KG1 (cell line): Measurements from ENCODE around the gene ASB13.
"Not testable (repeated sequence)": the region's sequence is repeated elsewhere in the genome, so short reads cannot be mapped to it uniquely, and the experiment has no call there.

Experiments
- DNase-seq: peaks from one replicate; lab custom pipeline; 2025; lab: John Stamatoyannopoulos, UW

Gene ASB13

DNA sequence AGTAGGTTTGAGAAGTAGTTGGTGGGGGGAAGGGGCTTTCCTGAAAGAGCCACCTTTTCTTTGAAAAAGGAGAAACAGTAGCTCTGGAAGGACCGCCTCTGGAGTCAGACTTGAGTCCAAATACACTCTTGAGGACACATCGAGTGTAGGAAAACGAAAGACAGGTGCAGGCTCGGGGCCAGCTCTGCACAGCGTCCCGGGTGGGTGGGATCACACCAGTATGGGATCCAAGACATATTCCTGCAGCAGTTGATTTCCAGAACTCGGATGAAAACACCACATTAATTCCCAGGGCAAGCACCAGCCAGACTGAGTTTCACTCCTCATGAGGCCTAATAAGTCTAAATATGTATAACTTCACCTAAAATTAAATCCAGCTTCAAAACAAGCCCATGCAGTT lies 61.4 kb downstream of the ASB13 start:
- no peak for DNase-seq

DNA sequence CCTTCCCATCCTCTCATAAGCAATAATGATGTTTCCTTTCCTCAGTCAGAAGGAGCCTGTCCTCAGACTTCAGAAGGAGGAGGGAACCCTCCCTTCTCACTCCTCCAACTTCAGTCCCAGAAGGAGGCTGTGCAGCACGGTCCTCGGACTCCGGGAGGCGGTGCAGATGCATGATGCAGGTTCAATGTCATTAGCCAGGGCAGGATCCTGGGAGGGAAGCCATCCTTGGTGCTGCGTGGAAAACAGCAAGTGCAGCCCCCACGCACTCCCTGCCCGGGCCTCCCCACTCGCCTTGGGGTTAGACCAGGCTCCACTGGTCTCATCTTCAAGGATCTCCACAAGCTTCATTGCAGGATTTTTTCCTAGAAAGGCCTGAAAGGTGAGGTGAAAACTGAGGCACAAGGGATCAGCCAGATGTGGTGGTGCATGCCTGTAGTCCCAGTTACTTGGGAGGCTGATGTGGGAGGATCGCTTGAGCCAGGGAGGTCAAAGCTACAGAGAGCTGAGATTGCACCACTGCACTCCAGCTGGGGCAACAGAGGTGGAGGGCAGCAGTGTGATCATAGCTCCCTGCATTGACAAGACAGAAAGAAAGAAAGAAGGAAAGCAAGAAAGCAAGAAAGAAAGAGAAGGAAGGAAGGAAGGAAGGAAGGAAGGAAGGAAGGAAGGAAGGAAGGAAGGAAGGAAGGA lies 62.0 kb downstream of the ASB13 start:
- no peak for DNase-seq

DNA sequence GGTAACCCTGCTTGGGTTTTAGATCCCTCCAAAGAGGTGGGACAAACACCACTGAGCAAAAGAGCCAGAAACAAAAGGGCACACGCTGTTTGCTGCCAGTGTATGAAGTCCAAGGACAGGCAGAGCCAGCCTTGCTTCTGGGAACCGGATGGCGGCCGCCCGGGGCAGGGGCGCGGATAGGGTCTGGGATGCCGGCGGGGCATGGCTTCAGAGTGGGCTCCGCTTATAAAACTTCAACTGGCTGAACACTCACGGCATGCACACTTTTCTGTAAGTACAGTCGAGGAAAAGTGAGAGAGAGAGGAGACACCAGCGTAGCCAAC lies 62.6 kb downstream of the ASB13 start:
- DNase-seq: no peak

DNA sequence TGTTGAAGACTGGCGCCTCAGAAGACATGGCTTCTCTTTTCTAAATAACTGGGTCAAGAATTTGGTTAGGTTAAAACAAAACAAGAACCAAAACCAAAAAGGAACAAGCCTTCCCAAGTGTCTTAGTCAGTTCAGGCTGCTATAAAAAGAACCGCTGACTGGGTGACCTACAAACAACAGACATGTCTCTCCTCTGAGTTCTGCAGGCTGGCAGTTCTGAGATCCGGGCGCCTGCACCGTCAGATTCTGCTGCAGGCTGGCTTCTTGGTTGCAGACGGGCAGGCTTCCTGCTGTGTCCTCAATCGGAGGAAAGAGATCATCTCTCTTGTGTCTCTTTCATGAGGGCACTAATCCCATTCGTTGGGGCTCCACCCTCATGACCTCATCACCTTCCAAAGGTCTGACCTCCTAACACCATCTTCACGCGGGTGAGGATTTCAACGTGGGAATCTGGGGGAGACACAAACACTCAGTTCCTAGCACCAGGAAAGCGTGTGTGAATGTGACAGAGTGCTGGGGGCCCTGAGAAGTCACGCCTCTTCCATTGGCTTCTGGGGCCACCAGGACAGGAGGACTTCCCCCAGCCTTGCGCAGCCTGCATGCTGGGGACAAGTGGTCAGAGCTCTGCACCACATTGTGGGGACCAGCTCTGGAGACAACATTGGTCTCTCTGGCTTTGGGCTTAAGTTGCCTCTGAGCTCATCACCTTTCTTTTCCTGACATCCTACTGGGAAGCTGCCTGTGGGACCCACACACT lies 63.1 kb downstream of the ASB13 start:
- DNase-seq: no peak

DNA sequence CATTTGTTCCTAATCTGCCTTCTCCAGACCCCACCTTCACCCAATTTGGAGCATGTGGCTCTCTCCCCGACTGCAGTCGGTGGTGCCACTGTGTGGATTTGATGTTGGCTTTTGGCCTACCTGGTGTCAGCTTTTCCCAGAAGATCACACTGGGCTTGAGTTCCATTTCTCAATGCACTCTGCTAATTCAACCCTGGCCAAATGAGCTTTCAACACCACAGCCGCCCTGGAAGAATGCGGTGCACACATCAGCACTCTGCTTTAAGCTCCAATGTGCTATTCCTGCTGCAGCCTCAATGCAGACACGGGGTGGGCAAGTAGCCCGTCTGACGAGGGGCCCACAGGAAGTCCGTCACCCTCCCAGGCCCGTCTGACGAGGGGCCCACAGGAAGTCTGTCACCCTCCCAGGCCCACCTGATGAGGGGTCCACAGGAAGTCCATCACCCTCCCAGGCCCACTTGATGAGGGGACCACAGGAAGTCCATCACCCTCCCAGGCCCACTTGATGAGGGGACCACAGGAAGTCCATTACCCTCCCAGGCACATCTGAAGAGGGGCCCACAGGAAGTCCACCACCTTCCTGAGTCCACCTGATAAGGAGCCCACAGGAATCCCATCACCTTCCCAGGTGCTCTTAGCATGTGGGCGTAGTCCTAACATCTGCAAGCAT lies 64.4 kb downstream of the ASB13 start:
- DNase-seq: no peak

GRCh38 chr10:5600908-5601307 lies 65.5 kb downstream of the ASB13 start:
- no peak for DNase-seq

DNA sequence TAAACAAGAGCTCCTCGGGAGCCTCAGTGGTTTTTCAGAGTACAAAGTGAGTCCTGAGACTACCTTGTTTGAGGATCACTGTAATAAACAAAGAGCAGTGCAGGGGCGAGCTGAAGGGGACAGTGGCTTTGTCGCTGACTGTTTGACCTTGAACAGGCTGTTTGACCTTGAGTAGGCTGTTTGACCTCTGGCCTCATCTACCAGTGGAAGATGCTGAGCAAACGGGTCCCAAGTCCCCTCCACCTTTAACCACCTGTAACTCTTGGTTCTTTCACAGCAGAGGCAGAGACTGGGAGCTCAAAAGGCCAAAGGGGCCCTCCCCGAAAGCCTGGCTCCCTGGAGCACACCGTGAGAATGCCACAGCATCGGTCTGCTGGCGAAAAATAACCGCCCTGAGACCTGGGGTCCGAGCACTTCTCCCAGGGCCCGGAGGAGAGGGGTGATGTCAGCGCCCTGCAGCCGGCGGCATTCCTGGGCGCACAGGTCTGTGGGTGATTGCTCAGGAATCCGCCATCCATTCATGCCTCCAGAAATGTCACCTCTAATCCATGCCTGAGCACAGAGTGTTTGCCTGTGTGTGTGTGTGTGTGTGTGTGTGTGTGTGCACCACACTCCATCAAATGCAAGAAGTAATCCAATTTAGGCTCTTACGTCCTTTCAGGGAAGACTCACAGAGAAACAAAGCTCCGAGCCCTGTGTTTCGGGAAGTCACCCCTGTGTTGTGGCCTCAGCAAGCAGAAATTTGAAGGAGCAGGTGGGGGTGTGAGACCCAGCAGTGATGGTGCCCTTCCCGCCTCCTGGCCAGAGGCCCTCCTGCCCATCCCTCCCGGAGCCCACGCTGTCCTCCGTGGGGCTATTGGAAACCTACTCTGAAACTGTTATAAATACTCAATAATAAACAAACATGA lies 66.5 kb downstream of the ASB13 start:
- DNase-seq: no peak

- no peak for DNase-seq
Observed at GRCh38 chr10:5598085-5598690, 68.2 kb downstream of the ASB13 start.

DNA sequence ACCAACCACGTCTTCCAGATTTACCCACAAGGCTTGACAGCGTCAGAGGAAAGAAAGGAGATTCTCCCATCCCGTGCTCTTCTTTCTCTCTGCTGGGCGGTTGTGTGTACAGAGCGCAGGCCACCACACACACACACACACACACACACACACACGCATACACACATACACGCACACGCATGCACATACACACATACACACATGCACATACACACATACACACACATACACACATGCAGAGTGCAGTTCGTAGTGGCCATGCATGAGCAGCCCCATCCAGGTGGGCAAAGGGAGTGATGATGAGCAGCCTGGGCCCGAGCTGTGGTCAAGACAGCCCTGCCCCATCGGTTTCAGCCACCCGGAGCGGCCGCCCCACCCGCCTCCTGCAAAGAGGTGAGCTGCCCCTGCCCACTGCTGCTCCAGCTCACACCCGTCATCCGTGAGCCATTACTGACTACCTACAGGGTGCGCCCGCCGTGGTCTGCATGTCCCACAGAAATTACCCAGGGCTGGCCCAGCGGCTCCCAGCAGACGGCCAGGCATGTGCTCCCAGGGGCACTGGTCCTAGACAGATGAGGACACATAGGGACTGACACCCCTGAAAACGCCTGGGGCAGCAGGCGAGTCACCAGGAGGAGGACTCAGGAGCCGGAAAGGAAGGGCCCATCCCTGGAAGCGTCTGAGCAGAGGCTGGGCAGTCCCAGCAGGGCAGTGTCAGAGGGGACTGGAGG lies 69.6 kb downstream of the ASB13 start:
- no peak for DNase-seq

DNA sequence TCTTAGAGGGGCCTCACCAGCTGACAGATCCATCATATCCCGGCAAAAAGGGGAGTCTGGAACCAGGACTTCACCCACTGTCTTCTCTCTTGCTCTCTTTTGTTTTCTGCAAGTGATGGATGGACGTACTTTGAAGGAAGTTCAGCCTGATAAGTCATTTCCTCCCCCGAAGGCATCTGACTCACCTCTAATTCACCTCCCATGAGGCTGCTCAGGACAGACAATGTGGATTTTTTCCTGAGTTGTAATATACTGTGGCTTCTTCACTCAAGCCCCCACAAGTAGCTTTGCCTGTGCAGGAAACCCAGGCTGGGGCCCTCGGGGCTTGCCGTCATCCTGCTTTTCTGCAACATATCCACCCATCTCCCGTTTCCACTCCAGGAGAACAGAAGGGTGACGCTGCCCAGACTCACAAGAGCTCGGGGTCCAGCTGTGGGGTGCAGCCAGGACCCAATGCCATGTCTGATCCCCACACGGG lies 70.4 kb downstream of the ASB13 start:
- DNase-seq: no peak

GRCh38 chr10:5595591-5595990 lies 70.8 kb downstream of the ASB13 start:
- DNase-seq: no peak

DNA sequence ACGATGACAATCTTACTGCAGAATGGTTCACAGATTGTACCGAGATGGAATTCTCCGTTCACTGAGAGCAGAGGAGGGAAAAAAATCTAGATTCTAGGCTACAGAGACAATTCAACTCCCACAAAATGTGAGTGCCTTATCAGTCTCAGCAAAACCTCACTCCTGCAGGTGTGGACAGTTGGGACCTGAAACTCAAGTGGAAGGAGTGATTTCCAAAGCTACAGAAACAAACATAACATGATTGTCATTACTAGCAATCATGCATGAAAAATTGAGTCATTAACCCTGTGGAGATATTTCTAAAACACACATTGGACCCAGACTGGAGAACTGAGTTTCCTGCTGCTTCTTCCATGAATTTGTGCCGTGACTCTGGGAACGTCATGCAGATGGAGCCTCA lies 71.3 kb downstream of the ASB13 start:
- DNase-seq: no peak

DNA sequence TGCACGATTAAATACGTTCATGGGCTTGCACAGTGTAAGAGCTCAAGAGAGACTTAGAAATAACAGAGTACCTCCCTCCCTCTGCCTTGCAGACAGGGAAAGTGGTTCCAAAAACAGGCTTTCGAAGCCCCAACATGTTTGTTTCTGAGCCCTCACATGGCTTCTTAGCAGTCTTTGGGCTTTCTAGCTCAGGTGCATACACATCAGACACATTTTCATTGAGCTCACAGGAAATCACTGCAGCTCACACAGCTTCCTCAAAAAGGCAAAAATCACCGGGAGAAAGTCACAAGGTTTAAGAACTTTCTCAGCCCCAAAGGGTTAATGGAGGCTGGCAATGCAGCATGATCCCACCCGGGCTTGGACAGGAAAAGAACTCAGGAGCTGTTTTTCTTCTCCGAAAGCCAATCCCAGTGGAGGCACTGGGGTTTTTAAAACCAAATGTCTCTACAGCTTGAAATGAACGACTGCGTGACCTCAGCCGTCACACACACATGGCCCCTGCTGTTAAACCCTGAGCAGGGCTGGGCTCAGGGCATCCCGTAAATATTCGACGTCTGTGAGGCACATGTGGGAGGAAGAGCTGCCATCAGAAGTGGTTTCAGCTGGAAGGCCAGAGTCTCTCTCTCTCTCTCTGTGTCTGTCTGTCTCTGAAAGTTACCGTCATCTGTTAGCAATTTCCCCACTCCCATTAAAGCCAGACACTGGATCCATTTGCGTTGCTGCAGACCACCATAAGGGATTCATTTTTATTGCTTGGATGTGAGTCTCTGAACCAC lies 71.9 kb downstream of the ASB13 start:
- DNase-seq: no peak

DNA sequence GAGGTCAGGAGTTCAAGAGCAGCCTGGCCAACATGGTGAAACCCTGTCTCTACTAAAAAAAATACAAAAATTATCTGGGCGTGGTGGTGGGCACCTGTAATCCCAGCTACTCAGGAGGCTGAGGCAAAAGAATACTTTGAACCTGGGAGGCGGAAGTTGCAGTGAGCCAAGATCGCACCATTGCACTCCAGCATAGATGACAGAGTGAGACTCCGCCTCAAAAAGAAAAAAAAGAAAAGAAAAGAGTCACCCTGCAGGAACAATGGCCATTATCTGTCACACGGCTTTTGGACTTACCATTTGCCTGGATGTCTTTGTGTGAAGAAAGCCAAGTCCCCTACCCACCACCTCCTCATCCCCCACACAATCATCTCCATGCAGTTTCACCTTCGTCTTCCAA lies 73.0 kb downstream of the ASB13 start:
- DNase-seq: not testable (repeated sequence)

DNA sequence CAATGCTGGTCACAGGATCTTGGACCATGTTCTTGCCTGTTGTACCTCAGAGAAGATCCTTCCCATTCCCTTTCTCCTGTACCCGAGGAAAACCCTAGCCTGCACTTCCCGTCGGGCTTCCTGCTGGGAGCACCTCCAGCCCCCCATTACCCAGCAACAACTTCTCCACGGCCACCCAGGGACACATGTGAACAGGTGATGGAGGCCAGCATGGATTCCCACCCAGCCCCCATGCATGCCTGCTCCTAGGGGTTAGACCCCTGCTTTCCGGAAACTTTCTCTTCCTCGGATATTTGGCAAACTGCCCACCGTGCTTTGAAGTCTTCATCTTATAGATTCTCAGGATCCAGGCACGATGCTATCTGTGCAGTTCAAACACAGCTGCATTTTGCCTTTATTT lies 74.3 kb downstream of the ASB13 start:
- DNase-seq: no peak

DNA sequence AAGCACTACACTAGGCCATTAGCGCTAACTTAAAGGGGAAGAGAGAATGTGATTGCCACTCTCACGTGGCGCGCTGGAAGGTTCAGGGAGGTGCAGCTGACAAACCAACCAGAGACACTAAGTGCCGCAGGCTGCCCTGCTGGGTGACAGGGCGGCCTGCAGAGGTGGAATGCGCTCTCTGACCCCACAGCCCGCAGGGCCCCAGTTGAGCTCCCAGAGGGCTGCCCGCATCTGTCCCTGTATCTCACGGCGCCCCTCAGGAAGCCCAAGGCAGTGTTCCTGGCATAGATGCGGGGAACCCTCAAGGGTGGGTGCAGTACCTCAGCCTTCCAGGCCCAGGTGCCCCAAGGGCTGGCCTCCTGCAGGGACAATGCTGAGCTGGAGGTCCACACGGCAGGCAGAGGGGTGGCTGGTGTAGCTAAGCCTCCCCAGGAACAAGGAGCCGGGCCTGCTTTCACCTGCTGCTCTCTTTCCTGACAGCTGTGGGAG lies 75.0 kb downstream of the ASB13 start:
- DNase-seq: no peak

- no peak for DNase-seq
Observed at GRCh38 chr10:5590816-5591215, 75.6 kb downstream of the ASB13 start.

DNA sequence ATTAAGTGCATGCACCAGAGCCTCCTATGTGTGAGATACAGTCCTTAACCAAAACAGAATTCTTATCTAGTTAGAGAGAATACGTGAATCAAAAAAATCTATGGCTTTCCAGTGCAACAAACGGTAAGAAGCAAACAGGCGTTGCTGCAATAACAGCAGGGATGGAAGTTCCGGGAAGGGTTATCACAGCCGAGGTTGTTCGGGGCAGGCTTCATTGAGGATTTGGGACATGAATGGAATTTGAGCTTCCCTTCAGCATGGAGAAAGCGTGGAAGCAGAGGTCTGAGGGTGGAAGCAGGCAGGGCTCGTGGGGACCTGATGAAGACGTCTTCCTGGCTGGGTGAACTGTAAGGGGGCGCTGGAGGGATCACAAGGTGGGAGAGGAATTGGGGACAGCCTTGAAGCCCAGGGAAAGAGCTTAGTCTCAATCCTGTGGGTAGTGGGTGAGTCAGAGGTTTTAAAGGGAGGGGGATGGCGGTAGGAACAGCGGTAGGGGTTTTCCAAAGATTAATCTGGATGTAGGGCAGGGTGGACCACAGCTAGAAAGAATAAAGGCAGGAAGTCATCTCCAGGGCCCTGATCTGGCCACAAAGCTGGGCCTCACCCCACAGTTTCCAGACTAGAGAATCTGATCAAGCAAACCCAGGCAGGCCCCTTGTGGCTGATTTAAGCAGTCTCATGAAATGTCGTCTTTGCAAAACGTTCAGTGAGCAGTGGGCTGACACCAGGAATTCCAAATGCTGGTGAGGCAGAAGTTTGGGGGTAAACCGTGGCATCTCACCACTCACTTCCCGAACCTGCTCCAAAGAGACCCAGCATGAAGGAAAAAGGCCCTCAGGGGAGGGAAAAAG lies 76.5 kb downstream of the ASB13 start:
- no peak for DNase-seq

DNA sequence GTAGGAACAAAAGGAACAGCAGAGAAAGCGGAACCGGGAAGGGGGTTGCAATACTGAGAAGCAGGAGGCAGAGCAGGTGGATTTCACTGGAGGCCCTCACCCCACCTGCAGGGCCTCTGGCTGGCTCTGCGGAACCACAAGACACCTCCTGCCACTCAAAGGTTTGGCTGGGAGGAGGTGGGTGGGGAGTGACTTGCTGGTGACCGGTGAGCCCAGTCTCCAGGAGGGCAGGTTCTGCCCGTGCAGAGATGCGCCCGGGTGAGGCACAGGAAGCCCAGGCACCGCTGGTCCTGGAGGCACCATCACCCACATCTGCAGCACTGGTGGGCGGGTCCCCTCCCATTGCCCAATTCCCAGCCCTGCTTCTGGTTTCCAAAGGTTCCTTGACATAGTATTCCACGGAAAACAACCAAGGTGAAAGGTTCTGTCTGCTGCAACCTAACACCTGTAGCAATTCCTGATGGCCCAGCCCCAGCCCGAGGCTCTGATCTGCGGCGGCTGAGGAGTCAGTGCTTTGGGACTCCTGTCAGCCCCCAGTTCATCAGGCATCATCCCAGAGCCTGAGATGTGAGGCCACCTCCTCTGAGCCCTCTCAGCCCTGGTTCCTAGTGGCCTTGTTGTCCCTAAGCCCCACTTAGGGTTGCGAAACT lies 77.3 kb downstream of the ASB13 start:
- no peak for DNase-seq
